ENCODE measurements around the gene FYN.

Gene FYN

GRCh38 chr6:111880181-111880888 is 7.1 kb upstream of the FYN start:
- DNase-seq = no peak

DNA sequence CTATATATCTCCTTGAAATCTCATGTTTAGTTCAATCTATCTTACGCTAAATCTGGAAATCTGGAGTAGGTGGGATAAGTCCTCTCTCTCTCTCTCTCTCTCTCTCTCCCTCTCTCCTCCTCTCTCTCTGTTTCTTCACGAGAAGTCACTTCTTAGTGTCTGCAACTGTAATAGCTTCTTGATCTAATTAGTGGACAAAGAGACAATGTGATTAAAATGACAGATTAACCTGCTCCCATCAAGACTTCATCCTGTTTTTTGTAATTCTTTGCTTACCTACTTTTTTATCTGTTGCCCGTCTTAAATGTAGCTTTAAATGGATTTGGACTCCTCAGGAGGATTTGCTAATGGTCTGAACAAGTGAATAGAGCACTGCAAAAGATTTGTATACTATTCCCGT is 2.5 kb upstream of the FYN start:
- DNase-seq = no peak

DNA sequence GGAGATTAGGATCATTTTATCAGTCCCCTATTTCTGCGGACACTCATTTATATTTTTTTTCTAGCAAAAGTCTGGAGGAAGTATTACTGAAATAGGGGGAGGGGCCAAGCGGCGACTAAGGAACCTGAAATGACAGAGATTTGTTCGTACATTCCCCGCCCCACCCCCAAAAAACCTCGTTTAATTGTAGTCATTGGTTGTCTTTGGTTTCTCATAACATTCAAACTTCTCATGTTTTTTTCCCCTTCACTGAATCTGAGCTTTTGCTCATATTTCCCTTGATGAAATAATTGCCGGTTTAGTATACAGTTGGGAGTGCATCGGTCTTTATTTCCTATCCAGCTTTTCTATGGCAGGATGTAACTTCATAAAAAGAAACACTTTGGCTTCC is 768 bp upstream of the FYN start:
- no peak for DNase-seq

DNA sequence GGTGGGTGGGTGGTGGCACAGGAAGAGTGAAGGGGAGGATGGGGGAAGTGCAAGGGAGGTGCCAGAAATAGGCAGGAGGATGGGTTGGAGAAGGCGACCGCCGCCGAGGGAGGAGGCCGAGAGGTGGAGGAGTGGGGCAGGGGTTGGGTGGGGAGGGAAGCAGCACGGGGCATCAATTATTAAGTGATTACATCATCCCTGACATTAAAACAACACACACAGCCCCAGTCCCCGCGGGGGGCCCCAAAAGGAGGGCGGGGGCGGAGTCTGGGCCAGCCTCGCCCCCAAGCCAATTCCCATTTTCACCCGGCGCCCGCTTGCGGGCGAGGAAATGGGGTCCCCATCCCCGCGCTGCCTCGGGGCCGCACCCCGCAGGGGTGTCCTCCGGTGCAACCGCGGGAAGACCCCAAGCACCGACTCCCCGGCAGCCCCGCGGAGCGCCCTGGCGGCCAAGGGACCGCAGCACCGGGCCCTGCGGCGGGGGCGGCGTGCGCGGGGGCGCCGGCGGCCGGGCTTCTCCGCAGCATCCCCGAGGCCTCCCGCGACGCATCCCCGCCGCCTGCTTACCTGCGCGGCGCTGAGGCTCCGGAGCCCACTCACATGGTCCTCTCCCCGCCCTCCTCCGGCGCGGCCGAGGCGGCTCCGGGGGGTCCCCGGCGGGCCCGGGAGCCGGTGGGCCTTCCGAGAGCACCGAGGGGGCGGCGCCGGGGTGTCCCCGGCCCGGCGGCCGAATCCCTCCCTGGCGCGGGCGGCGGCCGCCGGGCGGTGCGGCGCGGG is 663 bp downstream of the FYN start:
- no peak for DNase-seq

GRCh38 chr6:111871725-111872400 is 1.4 kb downstream of the FYN start:
- peak; percentile 87 for DNase-seq

GRCh38 chr6:111871207-111871606 is 2.0 kb downstream of the FYN start:
- DNase-seq = no peak

GRCh38 chr6:111870742-111871064 is 2.5 kb downstream of the FYN start:
- no peak for DNase-seq

- DNase-seq = no peak
Observed at GRCh38 chr6:111870051-111870741, 3.1 kb downstream of the FYN start.

- DNase-seq = no peak
Observed at GRCh38 chr6:111866857-111867256, 6.4 kb downstream of the FYN start.

DNA sequence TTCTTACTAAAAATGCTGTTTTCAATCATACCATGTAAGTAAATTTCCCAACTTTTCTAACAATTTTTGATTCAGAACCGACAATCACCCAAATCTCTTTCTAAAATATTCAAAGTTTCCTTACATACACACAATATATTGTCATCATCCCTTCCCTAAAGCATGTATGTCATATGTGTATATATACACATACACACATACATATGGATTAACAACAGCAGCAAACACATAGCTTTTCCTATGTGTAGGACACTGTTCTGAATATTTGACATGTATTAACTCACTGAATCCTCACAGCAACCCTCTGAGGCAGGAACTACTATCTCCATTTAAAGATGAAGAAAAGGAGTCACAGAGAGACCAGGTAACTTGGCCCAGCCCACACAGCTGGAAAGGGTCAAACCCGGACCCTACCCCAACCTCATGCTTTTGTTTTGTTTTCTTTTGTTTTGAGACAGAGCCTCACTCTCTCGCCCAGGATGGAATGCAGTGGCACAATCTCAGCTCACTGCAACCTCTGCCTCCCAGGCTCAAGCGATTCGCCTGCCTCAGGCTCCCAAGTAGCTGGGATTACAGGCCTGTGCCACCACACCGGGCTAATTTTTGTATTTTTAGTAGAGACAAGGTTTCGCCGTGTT is 7.2 kb downstream of the FYN start:
- peak; percentile 36 for DNase-seq

DNA sequence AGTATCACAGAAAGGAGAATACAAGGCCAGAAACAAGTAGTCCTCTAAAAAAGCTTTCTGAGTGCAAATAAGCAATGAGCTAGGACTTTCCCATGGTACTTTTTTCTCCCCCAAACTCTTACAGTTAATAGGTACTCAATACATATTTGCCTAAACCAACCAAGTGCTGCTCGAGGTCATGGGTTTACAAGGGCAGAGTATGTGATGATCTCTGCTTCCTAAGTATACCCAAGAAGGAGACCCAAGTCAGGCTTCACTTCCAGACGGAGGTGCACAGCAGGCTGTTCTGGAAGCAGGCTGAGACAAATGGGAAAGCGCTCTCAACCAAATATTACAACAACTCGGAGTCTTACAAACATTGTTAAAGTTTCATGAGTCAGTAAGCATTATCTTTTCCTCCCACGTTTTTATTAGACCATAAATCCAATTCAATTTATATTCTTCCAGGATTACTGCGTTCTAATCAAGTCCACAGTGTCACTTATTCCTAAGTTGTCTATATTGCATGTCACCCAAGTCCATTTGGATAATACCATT is 8.1 kb downstream of the FYN start:
- DNase-seq = no peak

- DNase-seq = peak; percentile 30
Observed at GRCh38 chr6:111864138-111865048, 8.9 kb downstream of the FYN start.

DNA sequence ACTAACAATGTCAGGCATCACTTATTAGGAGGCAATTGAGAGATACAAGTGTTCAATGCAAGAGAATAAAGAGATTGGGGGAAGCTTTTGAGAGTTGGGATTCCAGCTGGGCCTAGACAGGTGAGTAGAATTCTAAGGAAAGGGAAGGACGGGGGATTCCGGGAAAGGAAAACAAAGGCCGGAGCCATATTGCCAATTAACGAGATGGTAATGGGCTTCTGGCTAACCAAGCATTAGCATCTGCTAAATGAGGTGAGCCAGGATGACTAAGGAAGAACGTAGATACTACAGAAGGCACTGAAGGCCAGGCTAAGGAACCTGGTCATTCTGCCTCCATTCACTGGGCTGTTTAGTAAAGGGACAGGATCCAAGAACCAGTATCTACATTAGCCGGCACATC is 10.5 kb downstream of the FYN start:
- DNase-seq = peak; percentile 42

GRCh38 chr6:111862314-111862713 is 10.9 kb downstream of the FYN start:
- DNase-seq = peak; percentile 21

GRCh38 chr6:111861431-111861885 is 11.8 kb downstream of the FYN start:
- DNase-seq = no peak

GRCh38 chr6:111858347-111858746 is 14.9 kb downstream of the FYN start:
- DNase-seq = no peak

GRCh38 chr6:111857674-111858337 is 15.4 kb downstream of the FYN start:
- no peak for DNase-seq

DNA sequence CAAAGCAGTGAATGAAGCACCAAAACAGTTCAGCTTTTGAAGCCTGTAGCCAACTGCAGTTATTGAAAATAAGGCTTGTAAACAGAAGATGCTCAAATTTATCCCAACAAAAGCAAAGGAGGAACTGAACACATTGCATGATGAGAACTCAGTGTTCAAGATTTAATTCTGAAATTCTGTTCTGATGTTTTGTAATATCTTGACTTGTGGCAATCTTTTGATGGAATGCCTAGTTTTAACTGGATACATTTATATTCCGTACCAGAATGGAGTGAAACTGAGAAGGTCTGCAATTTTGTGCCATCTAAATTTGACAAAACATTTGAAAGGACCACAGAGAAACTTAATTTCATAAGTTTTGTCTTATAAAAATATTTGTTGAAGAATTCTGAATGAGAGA is 17.5 kb downstream of the FYN start:
- DNase-seq = no peak

DNA sequence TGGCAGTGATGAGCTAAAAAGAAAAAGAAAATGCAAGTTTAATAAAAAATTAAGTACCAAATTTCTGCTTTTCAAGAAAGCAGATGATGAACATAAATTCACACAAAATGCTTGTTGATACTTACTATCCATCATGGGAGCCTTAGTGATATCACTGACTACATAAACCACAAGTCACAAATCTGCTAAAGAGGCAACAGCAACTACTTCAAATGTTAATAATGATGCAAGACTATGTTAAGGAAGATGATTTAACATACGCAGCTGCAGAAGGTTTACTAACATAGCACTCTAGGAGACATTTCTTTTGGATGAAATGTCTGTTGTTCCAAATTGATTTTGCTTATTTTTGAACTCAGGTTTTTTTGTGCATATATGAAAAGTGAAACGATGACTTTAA is 18.6 kb downstream of the FYN start:
- no peak for DNase-seq

DNA sequence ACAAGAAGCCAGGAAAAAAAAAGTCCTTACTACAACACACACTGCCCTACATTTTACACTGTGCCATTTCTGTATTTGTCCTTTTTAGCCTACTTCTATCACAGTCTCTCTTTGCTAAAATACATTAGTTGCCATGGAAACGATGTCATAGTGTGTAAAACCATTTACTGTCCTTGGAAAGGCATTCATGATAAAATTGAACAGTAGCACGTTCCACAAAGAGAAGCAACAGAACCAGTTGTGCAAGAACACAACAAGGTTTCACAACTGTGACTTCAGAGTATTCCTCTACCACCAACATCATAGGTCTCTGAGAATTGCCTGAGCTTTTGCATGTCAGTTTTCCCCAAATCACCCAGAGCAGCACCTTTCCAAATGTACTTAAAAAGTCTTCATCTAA is 20.5 kb downstream of the FYN start:
- DNase-seq = no peak

All from islet precursor cell (in vitro differentiated cells).